A549 (cell line): ENCODE results near the gene ROR1.

Source experiments
- CBX2 ChIP-seq: fragments of 200-600 bp; sonication (generic); IDR thresholded peaks from 2 replicates; pipeline ENCODE4 v1.6.1; 2016; ENCODE audit warnings: low read depth, mild to moderate bottlenecking, borderline replicate concordance
- CEBPB ChIP-seq, 2 experiments: fragments of >200 bp in 1 of 2; sonication (Bioruptor Twin) in 1 of 2; formaldehyde crosslinking in 1 of 2; IDR thresholded peaks; 2 replicates each; pipeline ENCODE4 v1.6.1; 2012 to 2016
- CHD4 ChIP-seq: fragments of 200-600 bp; sonication (generic); IDR thresholded peaks from 2 replicates; pipeline ENCODE4 v1.6.1; 2016; ENCODE audit warnings: antibody characterized with exemption, mild to moderate bottlenecking, borderline replicate concordance
- FOSB ChIP-seq: fragments of 250-450 bp; sonication (Bioruptor Pico); IDR thresholded peaks from 2 replicates; pipeline ENCODE4 v1.5.0; 2020; ENCODE audit warnings: mild to moderate bottlenecking, moderate library complexity
- HDAC2 ChIP-seq: fragments of 200-600 bp; sonication (generic); IDR thresholded peaks from 2 replicates; pipeline ENCODE4 v1.6.1; 2016
- JUN ChIP-seq, 2 experiments: fragments of >200 bp; sonication (Bioruptor Twin); formaldehyde crosslinking; IDR thresholded peaks; 2 replicates in 1 of 2; 3 replicates in 1 of 2; pipeline ENCODE4 v1.6.1; 2016 to 2017
- MYC ChIP-seq: IDR thresholded peaks from 2 replicates; pipeline ENCODE4 v1.6.1; 2012; ENCODE audit warnings: mild to moderate bottlenecking, inconsistent platforms, low read length, improper control_type of control experiment, borderline replicate concordance
- POLR2A ChIP-seq: IDR thresholded peaks from 2 replicates; pipeline ENCODE4 v1.6.1; 2012; ENCODE audit warnings: mild to moderate bottlenecking, low read length
- POLR2AphosphoS2 ChIP-seq: conservative IDR thresholded peaks from 2 replicates; pipeline ENCODE4 v1.6.1; 2012; ENCODE audit warnings: low read length, improper control_type of control experiment, inconsistent platforms
- RFX5 ChIP-seq: fragments of 450-650 bp; IDR thresholded peaks from 2 replicates; pipeline ENCODE4 v1.7.1; 2014; ENCODE audit warnings: antibody characterized with exemption, mild to moderate bottlenecking, moderate library complexity
- ZSCAN20 ChIP-seq: fragments of 250-450 bp; sonication (Bioruptor Pico); IDR thresholded peaks from 2 replicates; pipeline ENCODE4 v1.8.0; 2022; ENCODE audit warnings: mild to moderate bottlenecking, moderate library complexity
- TF ChIP-seq, protein P1 (sequence below): fragments of >200 bp; sonication (Bioruptor Twin); formaldehyde crosslinking; IDR thresholded peaks from 3 replicates; pipeline ENCODE4 v1.5.1; 2016
- TF ChIP-seq, protein P2 (sequence below): IDR thresholded peaks from 2 replicates; pipeline ENCODE4 v1.6.1; 2012
- TF ChIP-seq, protein P3 (sequence below): fragments of 450-650 bp; IDR thresholded peaks from 2 replicates; pipeline ENCODE4 v1.6.1; 2014; ENCODE audit warnings: antibody characterized with exemption

DNA sequence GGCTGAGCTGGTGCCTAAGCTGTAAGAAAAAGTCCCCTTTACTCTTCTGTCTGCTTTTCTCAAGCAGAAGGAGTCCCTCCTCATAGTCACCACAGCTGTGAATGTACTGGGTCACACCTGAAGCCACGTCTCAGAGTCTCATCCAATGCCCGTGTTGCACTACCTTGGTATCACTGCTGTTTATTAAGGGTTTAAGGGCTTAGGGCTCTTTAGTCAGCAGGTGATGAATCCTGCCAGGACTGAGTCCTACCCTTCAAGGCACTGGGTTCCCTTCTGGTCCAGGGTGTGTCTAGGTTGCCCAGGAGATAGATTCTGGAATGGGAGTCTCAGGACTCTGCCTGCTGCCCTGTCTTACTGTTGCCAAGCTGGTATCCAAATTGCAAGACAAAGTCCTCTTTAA, 33.4 kb upstream of the ROR1 start:
- TF ChIP-seq, protein P1, sequence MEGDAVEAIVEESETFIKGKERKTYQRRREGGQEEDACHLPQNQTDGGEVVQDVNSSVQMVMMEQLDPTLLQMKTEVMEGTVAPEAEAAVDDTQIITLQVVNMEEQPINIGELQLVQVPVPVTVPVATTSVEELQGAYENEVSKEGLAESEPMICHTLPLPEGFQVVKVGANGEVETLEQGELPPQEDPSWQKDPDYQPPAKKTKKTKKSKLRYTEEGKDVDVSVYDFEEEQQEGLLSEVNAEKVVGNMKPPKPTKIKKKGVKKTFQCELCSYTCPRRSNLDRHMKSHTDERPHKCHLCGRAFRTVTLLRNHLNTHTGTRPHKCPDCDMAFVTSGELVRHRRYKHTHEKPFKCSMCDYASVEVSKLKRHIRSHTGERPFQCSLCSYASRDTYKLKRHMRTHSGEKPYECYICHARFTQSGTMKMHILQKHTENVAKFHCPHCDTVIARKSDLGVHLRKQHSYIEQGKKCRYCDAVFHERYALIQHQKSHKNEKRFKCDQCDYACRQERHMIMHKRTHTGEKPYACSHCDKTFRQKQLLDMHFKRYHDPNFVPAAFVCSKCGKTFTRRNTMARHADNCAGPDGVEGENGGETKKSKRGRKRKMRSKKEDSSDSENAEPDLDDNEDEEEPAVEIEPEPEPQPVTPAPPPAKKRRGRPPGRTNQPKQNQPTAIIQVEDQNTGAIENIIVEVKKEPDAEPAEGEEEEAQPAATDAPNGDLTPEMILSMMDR, result no peak
- TF ChIP-seq POLR2A, result no peak
- TF ChIP-seq, protein P2, sequence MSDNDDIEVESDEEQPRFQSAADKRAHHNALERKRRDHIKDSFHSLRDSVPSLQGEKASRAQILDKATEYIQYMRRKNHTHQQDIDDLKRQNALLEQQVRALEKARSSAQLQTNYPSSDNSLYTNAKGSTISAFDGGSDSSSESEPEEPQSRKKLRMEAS, result no peak
- TF ChIP-seq FOSB, result no peak
- no peak for TF ChIP-seq CBX2
- TF ChIP-seq, protein P3, sequence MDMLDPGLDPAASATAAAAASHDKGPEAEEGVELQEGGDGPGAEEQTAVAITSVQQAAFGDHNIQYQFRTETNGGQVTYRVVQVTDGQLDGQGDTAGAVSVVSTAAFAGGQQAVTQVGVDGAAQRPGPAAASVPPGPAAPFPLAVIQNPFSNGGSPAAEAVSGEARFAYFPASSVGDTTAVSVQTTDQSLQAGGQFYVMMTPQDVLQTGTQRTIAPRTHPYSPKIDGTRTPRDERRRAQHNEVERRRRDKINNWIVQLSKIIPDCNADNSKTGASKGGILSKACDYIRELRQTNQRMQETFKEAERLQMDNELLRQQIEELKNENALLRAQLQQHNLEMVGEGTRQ, result no peak
- TF ChIP-seq POLR2AphosphoS2, result no peak
- no peak for TF ChIP-seq HDAC2
- TF ChIP-seq CEBPB (IDR thresholded peaks at IDR 0.05), result no peak
- no peak for TF ChIP-seq RFX5
- TF ChIP-seq ZSCAN20 (CRISPR knock-in tag), result no peak
- TF ChIP-seq MYC, result no peak
- no peak for TF ChIP-seq CHD4
- no peak for TF ChIP-seq JUN (IDR thresholded peaks at IDR 0.05)
